HG02798 (cell line): ENCODE data around the gene SLC4A11.

Experiments
- ATAC-seq: cut with Tn5 transposase; IDR thresholded peaks from one replicate; pipeline ENCODE4 v1.9.1; 2021; ENCODE audit warnings: mild to moderate bottlenecking; ENCODE audit not compliant: unreplicated experiment, poor library complexity

SLC4A11 gene

DNA sequence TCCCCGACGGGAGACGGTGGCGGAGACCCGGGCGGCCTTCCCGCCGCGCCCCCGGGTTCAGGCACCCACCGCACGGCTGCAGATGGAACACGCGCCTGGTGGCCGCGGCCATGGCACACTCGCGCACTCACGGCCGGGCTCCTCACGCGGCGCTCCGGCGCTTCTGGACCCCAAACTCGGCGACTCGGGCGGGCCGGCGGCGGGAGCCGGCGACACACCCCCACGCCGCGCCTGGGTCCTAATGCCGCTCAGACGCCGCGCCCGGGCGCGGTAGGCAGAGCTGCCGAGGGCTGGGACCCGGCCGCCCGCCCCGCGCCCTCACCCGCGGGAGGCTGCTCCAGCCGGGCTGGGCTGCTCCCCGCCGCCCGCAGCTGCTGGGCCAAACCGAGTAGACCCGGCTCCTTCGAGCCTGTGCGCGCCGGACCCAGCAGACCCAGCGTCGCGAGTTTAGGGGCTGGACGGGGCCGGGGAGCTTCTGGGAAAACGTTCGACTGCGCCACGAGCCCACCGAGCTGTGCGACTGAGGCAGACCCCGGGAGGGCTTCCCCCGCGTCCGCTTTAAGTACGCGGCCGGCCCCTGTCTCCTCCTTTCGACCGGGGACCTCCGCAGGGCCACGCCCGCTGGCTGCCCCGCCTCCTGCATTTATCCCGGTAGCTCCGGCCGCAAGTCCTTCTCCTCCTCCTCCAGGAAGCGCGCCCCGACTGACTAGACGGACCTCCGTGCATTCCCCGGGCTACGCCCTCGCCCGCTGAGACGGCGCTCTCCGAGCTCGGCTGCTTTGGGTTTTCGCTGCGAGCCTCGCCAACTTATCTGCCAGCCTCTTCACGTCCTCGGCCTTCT, at the start of gene SLC4A11:
TSS of gene SLC4A11 (minus strand) at position 165 of the 841 bp plus-strand sequence. CDS start at position 112, 53 bp downstream.
- peak; percentile 60 for ATAC-seq

GRCh38 chr20:3283222-3283820, 44.3 kb upstream of the SLC4A11 start:
- ATAC-seq: no peak

GRCh38 chr20:3282271-3283221, 43.6 kb upstream of the SLC4A11 start:
- no peak for ATAC-seq

DNA sequence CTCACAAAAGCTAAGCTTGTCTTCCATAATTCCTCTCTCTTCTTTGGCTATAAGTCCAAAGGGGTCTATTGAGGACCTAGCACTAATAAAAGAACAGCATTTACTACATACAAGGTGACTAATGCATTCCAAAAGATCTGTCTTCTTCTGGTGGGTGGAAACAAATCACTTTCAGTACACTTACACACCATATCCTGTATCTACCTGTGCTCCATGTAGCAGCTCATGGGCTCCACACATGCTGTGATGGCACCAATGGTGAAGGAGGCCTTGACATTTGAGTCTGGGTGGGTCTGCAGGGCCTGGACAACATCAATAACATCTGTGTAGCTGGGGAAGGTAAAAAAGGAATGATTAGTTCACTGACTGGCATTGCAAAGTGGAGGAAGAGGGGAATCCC, 42.4 kb upstream of the SLC4A11 start:
- no peak for ATAC-seq

- ATAC-seq: no peak
Observed at GRCh38 chr20:3279761-3280160, 40.8 kb upstream of the SLC4A11 start.

DNA sequence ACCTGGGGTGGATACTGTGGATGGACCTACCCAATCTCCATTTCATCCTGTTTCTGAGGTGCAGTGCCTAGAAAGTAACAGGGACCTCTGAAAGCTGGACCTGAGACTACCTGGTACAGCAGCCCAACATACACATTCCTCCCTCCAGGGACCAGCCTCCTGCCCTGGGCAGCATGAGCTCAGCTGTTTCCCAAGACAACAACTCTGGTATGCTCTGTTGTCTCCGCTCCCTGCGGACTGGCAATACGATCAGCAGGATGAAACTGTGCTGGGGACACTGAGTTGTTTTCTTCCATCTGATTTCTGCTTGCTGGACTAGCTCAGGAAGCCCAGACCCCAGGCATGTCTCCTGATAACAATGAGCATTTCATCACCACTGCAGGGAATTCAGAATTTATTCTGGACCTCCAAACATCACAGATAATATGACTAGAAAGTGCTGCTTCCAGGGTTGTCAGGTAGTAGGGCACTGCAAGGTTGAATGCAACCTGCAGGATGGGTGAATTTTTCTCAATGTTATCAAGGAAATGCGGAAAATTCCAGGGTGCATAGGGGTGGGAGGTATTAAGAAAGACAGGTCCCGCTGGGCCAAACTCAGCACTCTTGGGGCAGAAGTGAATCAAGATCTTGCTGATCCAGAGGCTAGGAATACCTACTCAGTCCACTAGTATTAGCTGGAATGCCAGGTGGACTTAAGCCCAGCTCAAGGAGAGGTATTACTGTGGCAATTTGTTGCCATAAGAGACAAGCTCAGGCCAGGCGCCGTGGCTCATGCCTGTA, 38.9 kb upstream of the SLC4A11 start:
- ATAC-seq: no peak

GRCh38 chr20:3276680-3277015, 37.7 kb upstream of the SLC4A11 start:
- no peak for ATAC-seq

- ATAC-seq: no peak
Observed at GRCh38 chr20:3275966-3276679, 37.1 kb upstream of the SLC4A11 start.

GRCh38 chr20:3275064-3275935, 36.3 kb upstream of the SLC4A11 start:
- no peak for ATAC-seq

DNA sequence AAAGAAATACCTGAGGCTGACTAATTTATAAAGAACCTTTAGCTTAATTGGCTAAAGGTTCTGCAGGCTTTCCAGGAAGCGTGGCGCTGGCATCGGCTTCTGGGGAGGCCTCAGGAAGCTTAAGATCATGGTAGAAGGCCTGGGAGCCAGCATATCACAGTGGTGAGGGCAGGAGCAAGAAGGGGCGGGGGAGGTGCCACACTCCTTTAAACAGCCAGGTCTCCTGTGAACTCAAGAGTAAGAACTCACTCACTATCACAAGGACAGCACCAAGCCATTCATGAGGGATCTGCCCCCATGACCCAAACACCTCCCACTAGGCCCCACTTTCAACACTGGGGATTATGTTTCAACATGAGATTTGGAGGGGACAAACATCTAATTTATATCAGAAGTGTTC, 34.4 kb upstream of the SLC4A11 start:
- no peak for ATAC-seq

DNA sequence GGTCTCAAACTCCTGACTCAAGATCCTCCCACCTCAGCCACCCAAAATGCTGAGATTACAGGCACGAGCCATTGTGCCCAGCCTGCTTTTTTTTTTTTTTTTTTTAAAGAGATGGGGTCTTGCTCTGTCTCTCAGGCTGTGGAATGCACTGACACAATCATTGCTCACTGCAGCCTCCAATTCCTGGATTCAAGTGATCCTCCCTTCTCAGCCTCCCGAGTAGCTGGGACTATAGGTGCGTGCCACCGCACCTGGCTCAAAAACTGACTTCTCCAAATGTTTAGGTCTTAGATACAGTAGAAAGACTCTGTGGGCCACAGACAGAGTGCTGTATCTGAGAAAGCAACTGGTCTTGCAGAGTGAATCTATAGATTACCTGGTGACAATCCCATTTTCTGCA, 31.1 kb upstream of the SLC4A11 start:
- ATAC-seq: no peak

- no peak for ATAC-seq
Observed at GRCh38 chr20:3262566-3262965, 23.6 kb upstream of the SLC4A11 start.

GRCh38 chr20:3258429-3258828, 19.4 kb upstream of the SLC4A11 start:
- ATAC-seq: no peak

GRCh38 chr20:3255728-3256127, 16.7 kb upstream of the SLC4A11 start:
- no peak for ATAC-seq

GRCh38 chr20:3251806-3252205, 12.8 kb upstream of the SLC4A11 start:
- ATAC-seq: no peak

DNA sequence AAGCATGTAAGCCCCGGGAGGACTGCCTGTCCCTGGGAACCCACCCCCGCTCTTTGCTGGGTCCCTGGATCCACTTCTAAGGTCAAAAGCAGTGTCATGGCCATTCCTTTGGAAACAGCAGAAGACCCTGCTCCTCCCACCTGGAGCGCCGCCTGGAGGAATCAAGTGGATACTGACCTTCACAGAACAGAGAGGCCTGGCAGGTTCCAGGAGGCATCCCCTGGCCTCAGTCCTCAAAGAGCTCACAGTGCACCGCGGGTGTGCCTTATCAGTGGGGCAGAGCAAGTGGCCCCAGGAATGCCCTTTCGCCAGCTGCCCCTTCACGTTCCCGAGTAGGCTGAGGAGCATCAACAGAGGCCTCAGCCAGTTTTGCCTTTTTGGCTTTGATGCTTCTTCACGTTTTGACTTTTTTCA, 11.1 kb upstream of the SLC4A11 start:
- no peak for ATAC-seq

DNA sequence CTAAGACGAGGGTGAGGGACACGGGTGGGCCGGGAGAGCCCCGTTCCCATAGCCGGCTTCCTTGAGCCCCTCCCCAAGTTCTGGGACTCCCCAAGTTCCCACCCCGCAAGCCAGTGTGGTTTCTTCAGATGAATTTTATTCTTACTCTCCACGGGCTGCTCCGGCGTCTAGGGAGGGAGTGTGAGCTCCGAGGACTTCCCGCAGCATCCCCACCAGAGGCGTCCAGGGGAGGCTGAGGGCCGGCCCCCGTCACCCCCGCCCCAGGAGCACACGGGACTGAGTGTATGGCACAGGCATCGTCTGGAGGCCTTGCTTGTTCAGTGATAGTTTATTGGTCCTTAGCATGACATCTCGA, 10.0 kb upstream of the SLC4A11 start:
- ATAC-seq: no peak

- ATAC-seq: no peak
Observed at GRCh38 chr20:3248167-3248992, 9.4 kb upstream of the SLC4A11 start.
